K562 (cell line): ENCODE results near the gene PTPMT1. TPM values are rescaled to one million over a fixed set of nuclear protein-coding genes. Genes with fewer than 3 reads are reported as not detected.

Source experiments
- ATAC-seq: fragments of 200-7000 bp; cut with Tn5 transposase; 3 replicates; pipeline ENCODE4 v1.9.1; 2020; ENCODE audit warnings: moderate library complexity
- BruUV-seq: library from RNA; stranded (reverse); fragments of 400-500 nt; replicated peaks from 2 replicates; lab custom pipeline; 2021; lab: Mats Ljungman, UMichigan
- CTCF ChIA-PET: fragments of 300-600 bp; formaldehyde crosslinking; extraction: SDS; loops from one replicate; lab custom pipeline; 2021; ENCODE audit warnings: low intra/inter-chr PET ratio; lab: Yijun Ruan, JAX
- POLR2A ChIA-PET: fragments of 300-600, 350-650 bp; sonication (Branson Sonifier 250); formaldehyde crosslinking; extraction: SDS; loops from one replicate; lab custom pipeline; 2021; ENCODE audit warnings: antibody characterized with exemption, inconsistent platforms; lab: Yijun Ruan, JAX
- DNase-seq, 4 experiments: peaks; one replicate each; pipeline versions ENCODE4 v3.0.0 to v3.0.0-alpha.2; 2011 to 2018; ENCODE audit warnings: low spot score in 3 of 4, mixed read lengths in 3 of 4; ENCODE audit errors: extremely low read depth in 1 of 4
- FAIRE-seq: peaks from 2 replicates; lab custom pipeline; 2011; peaks lifted over from hg19 to GRCh38; lab: Jason Lieb, UNC
- H2AFZ ChIP-seq: 2 replicates; pipeline ENCODE4 v1.6.0; 2011; ENCODE audit warnings: low read depth, low read length, control low read depth, inconsistent platforms
- H3K27ac ChIP-seq: fragments of 200-600 bp; 3 replicates; pipeline ENCODE4 v1.8.0; 2011; ENCODE audit warnings: low read depth, mild to moderate bottlenecking, control low read depth, inconsistent platforms, low read length, moderate library complexity, mixed read lengths; ENCODE audit errors: extremely low read depth
- H3K27me3 ChIP-seq, 2 experiments: fragments of 300-600 bp in 1 of 2; 2 replicates in 1 of 2; 3 replicates in 1 of 2; pipeline versions ENCODE4 v1.6.0 to v1.8.0; 2011; ENCODE audit warnings: inconsistent platforms in 2 of 2, low read length in 2 of 2, mild to moderate bottlenecking in 1 of 2, mixed read lengths in 1 of 2, moderate library complexity in 1 of 2; ENCODE audit not compliant: control insufficient read depth in 2 of 2, insufficient read depth in 2 of 2
- H3K36me3 ChIP-seq: fragments of 300-600 bp; 3 replicates; pipeline ENCODE4 v1.8.0; 2011; ENCODE audit warnings: mild to moderate bottlenecking, low read length, inconsistent platforms; ENCODE audit not compliant: control insufficient read depth, insufficient read depth
- H3K4me1 ChIP-seq, 2 experiments: fragments of 200-600 bp in 1 of 2; replicated peaks in 1 of 2; 2 replicates in 1 of 2; 3 replicates in 1 of 2; pipeline versions ENCODE4 v1.5.1 to v1.8.0; 2011; ENCODE audit warnings: inconsistent platforms in 2 of 2, low read length in 2 of 2, mild to moderate bottlenecking in 1 of 2, mixed read lengths in 1 of 2, moderate library complexity in 1 of 2; ENCODE audit not compliant: control insufficient read depth in 2 of 2, insufficient read depth in 2 of 2
- H3K4me2 ChIP-seq: 2 replicates; pipeline ENCODE4 v1.6.1; 2011; ENCODE audit warnings: low read length, control low read depth, inconsistent platforms, mixed read lengths; ENCODE audit not compliant: insufficient read depth
- H3K4me3 ChIP-seq: fragments of 200-600 bp; sonication (generic), shearing (Covaris generic); 2 replicates; pipeline ENCODE4 v1.5.1; 2016; ENCODE audit warnings: control low read depth, inconsistent platforms
- H3K79me2 ChIP-seq: fragments of 200-600 bp; 3 replicates; pipeline ENCODE4 v1.8.0; 2011; ENCODE audit warnings: low read length, inconsistent platforms; ENCODE audit not compliant: control insufficient read depth, insufficient read depth
- H3K9ac ChIP-seq, 2 experiments: 2 replicates each; pipeline versions ENCODE4 v1.6.0 to v1.6.1; 2011; ENCODE audit warnings: low read depth in 2 of 2, low read length in 2 of 2, control low read depth in 1 of 2, inconsistent platforms in 1 of 2, mild to moderate bottlenecking in 1 of 2, mixed read lengths in 1 of 2; ENCODE audit not compliant: insufficient read depth in 1 of 2
- H3K9me1 ChIP-seq: one replicate; pipeline ENCODE4 v1.6.0; 2011; ENCODE audit warnings: inconsistent platforms, mild to moderate bottlenecking, low read length, moderate library complexity; ENCODE audit not compliant: control insufficient read depth, insufficient read depth
- H3K9me3 ChIP-seq: replicated peaks from 2 replicates; pipeline ENCODE4 v1.5.1; 2011; ENCODE audit warnings: low read depth, low read length, inconsistent platforms; ENCODE audit not compliant: control insufficient read depth, insufficient read depth
- H4K20me1 ChIP-seq: replicated peaks from 2 replicates; pipeline ENCODE4 v1.6.1; 2011; ENCODE audit warnings: low read length, inconsistent platforms, mixed read lengths; ENCODE audit not compliant: control insufficient read depth, insufficient read depth
- C11orf30 ChIP-seq: fragments of 450-650 bp; IDR thresholded peaks from 2 replicates; pipeline ENCODE4 v1.6.1; 2016; ENCODE audit warnings: low read depth, mild to moderate bottlenecking
- MAFG ChIP-seq: fragments of 450-650 bp; conservative IDR thresholded peaks from 2 replicates; pipeline ENCODE4 v1.6.1; 2016; ENCODE audit warnings: missing genetic modification characterization, missing compliant biosample characterization
- NFE2 ChIP-seq: IDR thresholded peaks from 2 replicates; pipeline ENCODE4 v1.6.1; 2014; ENCODE audit warnings: antibody characterized with exemption, low read depth
- NR1H2 ChIP-seq: sonication (generic); formaldehyde crosslinking; IDR thresholded peaks from 2 replicates; pipeline ENCODE4 v1.4.0; 2020; ENCODE audit warnings: mild to moderate bottlenecking, missing genetic modification reagents
- TAF9B ChIP-seq: fragments of 450-650 bp; IDR thresholded peaks from 2 replicates; pipeline ENCODE4 v1.6.1; 2018; ENCODE audit warnings: mild to moderate bottlenecking; ENCODE audit not compliant: partially characterized antibody
- ZNF316 ChIP-seq: fragments of 450-650 bp; IDR thresholded peaks from 2 replicates; pipeline ENCODE4 v1.6.1; 2016
- WGBS: fragments of 100-300 bp; shearing (Covaris generic); methylation state at CpG from one replicate; pipeline ENCODE4 v1.1.6; 2016; ENCODE audit warnings: low coverage, mixed read lengths; ENCODE audit not compliant: insufficient coverage; ENCODE audit errors: missing lambda C conversion rate; 5-methylcytosine and 5-hydroxymethylcytosine counted together
- in situ Hi-C: fragments of 300-500 bp; cut with MboI; formaldehyde crosslinking; loops from 4 replicates; pipeline ENCODE4 v1.15.0; 2018; ENCODE audit warnings: inconsistent platforms, mixed read lengths
- intact Hi-C: fragments of 100-400 bp; cut with micrococcal nuclease; formaldehyde crosslinking; loops from 2 replicates; pipeline ENCODE4 v1.14.2; 2022
- polyA plus RNA-seq, 8 experiments: library from polyadenylated mRNA; depleted of rRNA in 4 of 8; stranded (reverse) in 5 of 8; unstranded in 3 of 8; fragments of >200 nt; fragmentation: Nextera tagmentation in 2 of 8; fragmentation: Illumina TruSeq in 1 of 8; extraction: Ambion mirVana in 2 of 8; extraction: Trizol in 1 of 8; gene quantifications; 2 replicates each; pipeline versions ENCODE4 v1.2.1 to v1.2.3, GENCODE V29; 2011 to 2014; ENCODE audit warnings: inconsistent platforms in 1 of 8, missing spikeins in 1 of 8
- total RNA-seq, 7 experiments: library from RNA; depleted of rRNA in 6 of 7; stranded (reverse); fragments of >200 nt in 6 of 7; fragmentation: Illumina TruSeq in 2 of 7; extraction: Trizol in 2 of 7; gene quantifications; 2 replicates each; pipeline versions ENCODE4 v1.2.1 to v1.2.3, GENCODE V29; 2011 to 2021; ENCODE audit warnings: low replicate concordance in 1 of 7

The PTPMT1 gene
- total and polyA plus RNA-seq, 9 of the 15 experiments (the other 6 are each of a cell fraction or from before 2014, with no cell fraction given), result 10.4 to 140 (median 67.2) TPM

- Histone ChIP-seq H3K27me3 (no peaks in the 10 kb centered on the region), H3K36me3 (peaks cover 4% of the 10 kb centered on the region; the same call in 1 of the 3 replicates), H2AFZ (no peak overlapping the region), H3K79me2 (peaks cover 96% of the 10 kb centered on the region), H3K4me1 (peaks cover 29 to 52% of the 10 kb centered on the region in 2 experiments), H4K20me1 (peaks cover 32% of the 10 kb centered on the region), H3K27ac (no peak overlapping the region; the same call in 2 of the 3 replicates), H3K9me3 (no peaks in the 10 kb centered on the region), H3K9ac (no peak overlapping the region), H3K4me2 (no peak overlapping the region), H3K4me3 (no peak overlapping the region), H3K9me1 (peaks cover 7% of the 10 kb centered on the region)
- BruUV-seq, result no TSS peak
- 59% methylated on average over 3 of the region's 3 CpGs for WGBS
- DNase-seq (no peak), ATAC-seq (no peak), FAIRE-seq (no peak)
- CTCF ChIA-PET, result no interaction called here
- POLR2A ChIA-PET, result interaction anchor here (0.6 to 3.8 kb wide), 9 partner anchors 9 to 125 kb away, joined by 3 to 10 read pairs (median 3); no protein-coding TSS in a partner anchor
- peak; percentile 69 for TF ChIP-seq C11orf30
- TF ChIP-seq ZNF316, result peak; percentile 41; the same call in 1 of the 2 replicates
- TF ChIP-seq TAF9B, result no peak
- peak; percentile 41 for TF ChIP-seq NFE2
- peak; percentile 41; the same call in 1 of the 2 replicates for TF ChIP-seq MAFG (tag)
- TF ChIP-seq NR1H2 (CRISPR knock-in tag), result no peak
- in situ Hi-C loops (no loop called here), intact Hi-C loops (no loop called here)
Measured at GRCh38 chr11:47516155-47516554, 49.2 kb upstream of the PTPMT1 start.
